Fibroblast of skin of right biceps (primary cell): ENCODE measurements around the gene FAM111B.
A peak's percentile ranks its signal among the peaks of the same experiment; 100 is the strongest.
"Not testable (repeated sequence)": the region's sequence is repeated elsewhere in the genome, so short reads cannot be mapped to it uniquely, and the experiment has no call there.

Experiments used
- DNase-seq: peaks from one replicate; pipeline ENCODE4 v3.0.0-alpha.2; 2013

Gene FAM111B, protein sequence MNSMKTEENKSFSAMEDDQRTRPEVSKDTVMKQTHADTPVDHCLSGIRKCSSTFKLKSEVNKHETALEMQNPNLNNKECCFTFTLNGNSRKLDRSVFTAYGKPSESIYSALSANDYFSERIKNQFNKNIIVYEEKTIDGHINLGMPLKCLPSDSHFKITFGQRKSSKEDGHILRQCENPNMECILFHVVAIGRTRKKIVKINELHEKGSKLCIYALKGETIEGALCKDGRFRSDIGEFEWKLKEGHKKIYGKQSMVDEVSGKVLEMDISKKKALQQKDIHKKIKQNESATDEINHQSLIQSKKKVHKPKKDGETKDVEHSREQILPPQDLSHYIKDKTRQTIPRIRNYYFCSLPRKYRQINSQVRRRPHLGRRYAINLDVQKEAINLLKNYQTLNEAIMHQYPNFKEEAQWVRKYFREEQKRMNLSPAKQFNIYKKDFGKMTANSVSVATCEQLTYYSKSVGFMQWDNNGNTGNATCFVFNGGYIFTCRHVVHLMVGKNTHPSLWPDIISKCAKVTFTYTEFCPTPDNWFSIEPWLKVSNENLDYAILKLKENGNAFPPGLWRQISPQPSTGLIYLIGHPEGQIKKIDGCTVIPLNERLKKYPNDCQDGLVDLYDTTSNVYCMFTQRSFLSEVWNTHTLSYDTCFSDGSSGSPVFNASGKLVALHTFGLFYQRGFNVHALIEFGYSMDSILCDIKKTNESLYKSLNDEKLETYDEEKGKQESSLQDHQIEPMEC

DNA sequence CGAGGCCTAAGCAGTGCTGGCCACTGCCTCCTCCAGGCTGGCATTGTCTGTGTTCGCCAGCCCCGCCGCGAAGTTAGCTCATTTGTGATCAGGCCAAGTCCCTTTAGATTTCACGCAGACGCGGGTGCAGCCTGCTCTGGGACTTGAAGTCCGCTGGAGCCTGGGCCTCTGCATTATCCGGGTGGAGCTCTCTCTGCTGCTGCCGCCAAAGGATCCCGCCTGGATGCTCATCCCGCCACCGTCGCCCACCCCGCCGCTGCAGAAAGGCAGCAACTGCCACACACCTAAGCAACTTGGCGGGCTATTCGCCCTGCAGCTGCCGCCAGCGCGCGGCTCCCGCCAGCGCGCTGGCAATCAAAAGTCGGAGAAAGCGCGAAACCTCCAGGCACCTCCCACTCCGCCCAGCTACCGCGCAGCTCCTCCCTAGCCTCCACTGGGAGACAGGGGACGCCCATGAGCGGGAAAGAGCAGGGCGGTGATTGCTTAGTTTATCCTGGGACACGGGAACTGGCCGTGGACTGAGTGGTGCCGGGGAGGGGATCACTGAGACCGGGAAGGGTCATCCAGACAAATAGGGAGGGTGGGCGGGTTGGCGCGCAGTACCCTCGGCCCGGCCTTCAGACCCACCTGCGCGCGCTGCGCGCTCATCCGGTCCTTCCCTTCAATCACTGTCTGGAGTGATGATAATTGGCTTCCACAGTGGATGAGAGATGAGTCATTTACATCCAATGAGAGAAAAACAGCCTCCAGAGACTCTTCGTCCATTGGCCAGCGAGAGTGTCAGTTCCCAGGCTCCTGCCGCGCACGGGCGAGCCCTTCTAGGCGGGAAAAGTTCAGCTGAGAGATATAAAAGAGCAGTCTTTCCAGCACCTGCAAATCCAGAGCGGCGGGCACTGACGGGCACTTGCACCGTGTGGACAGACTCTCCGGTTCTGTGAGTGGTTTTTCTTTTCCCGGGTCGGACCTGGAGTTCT lies at the start of gene FAM111B:
FAM111B (plus strand) TSS at position 875 of the 974 bp plus-strand sequence. CDS start 2,389 bp downstream, outside the sequence.
- peak; percentile 96 for DNase-seq

DNA sequence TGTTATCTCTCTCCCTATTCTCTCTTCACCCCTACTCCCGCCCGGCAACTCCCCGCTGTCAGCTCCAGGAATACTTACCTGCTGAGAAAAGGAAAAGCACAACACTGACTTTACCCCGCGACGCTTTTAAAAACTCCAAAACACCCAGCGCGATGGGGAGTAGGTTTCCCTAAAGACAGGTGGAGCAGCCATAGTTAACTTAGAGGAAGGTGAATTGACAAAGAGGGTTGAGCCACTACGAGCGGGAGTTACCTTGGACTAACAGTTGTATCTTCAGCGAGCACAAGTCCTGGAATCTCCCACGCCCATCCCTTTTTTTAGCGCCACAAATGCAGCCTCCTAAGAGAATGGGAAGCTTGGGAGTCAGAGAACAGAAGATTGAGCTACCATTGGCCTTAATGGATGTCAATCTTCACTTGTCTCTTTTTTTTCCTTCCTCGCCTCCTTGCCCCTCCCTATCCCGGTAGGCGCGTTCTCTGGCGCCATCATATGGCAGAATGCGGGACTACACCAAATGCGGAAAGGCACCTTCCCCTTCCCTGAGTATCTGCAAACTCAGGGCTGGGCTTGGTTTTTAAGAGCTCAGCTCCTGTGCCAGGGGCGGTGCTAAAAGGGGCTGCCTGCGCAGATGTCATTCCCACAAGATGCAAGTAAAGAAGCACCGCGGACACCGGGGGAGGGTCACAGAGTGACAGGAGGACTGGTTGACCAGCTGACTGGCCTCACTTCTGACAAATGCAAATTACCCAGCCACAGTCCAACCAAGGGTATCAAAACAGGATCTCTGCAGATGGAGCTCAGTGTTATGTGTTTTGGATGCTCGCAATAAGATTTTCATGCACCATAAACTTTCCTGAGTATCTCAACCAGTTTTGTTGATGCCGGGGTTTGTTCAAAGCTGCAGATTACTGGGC lies 48.7 kb upstream of the FAM111B start:
- DNase-seq: peak; percentile 92

DNA sequence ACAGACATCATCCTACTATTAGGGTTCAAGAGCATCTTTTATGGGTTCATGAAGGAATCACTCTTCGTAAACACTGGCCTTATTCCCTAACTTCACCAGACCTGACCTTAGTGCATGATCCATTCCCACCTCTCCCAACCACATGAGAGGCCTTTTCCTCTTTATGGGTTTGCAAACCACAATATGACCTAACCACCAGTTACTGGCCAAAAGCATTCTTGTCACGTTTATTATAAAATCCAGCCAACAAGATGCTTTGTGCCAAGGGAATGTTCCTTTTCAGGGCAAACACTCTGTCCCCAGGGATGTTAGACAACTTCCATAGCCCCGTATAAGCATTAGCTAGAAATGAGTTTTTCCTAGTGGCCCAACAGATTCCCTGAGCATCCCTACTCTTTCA lies 46.9 kb upstream of the FAM111B start:
- not testable (repeated sequence) for DNase-seq

DNA sequence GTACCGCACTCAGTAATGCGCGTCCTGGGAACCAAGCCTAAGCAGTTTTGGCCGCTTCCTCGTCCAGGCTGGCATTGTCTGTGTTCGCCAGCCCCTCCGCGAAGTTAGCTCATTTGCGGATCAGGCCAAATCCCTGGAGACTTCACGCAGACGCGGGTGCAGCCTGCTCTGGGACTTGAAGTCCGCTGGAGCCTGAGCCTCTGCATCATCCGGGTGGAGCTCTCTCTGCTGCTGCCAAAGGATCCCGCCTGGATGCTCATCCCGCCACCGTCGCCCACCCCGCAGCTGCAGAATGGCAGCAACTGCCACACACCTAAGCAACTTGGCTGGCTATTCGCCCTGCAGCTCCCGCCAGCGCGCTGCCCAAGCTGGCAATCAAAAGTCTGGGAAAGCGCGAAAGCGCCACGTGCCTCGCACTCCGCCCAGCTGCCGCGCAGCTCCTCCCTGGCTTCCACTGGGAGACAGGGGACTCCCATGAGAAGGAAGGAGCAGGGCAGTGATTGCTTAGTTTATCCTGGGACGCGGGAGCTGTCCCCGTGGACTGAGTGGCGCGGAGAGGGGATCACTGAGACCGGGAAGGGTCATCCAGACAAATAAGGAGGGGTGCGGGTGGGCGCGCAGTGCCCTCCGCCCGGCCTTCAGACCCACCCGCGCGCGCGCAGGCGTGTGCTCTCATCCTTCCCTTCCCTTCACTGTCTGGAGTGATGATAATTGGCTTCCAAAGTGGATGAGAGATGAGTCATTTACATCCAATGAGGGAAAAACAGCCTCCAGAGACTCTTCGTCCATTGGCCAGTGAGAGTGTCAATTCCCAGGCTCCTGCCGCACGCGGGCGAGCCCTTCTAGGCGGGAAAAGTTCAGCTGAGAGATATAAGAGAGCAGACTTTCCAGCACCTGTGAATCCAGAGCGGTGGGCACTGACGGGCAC lies 44.2 kb upstream of the FAM111B start:
- peak; percentile 18 for DNase-seq

DNA sequence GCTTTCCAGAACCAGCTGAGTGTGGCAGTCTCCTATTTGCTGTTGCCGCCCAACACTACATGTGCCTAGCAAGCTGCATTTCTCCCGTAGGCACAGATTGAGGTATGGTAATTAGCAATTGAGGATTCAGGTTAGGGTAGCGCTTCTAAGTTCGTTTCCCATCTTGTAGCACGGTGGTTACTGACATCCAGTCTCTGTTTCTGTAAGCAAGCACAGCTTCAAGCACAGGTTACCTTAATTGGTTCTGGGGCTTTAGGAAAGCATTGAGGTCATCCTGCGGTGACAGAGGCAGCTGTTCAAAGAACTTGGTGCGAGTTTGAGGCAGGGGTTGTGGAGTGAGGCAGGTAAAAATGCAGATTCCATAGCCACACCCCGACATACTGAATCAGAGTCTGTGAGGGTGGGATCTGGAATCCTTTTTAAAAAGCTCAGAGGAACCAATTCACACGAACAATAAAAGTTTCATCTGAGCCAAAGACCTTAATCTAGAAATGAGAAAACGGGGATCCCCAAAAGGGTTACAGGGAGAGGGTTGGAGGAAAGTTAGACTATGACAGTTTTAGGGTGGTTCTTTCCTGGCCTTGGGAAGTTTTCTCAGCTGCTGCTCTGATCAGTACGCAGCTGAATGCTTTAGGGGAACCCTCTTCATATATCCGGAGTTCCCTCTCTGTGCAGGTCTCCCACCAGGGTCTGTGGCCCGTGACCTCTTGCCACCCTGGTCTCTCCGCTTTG lies 42.9 kb upstream of the FAM111B start:
- DNase-seq: not testable (repeated sequence)

DNA sequence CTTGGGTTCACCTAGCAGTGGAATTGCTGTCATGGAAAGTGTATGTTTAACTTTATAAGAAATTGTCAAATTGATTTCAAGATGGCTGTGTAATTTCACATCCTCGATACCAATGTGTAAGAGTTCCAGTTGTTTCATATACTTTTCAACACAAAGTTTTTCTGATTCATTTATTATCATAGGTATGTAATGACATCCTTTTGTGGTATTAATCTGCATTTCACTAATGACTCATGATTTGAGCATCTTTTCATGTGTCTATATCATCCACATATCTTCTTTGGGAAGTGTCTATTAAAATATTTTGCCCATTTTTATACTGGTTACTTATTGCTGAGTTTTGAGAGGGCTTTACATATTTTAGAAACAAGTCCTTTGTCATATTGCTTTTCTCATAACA lies 38.0 kb upstream of the FAM111B start:
- DNase-seq: peak; percentile 23

DNA sequence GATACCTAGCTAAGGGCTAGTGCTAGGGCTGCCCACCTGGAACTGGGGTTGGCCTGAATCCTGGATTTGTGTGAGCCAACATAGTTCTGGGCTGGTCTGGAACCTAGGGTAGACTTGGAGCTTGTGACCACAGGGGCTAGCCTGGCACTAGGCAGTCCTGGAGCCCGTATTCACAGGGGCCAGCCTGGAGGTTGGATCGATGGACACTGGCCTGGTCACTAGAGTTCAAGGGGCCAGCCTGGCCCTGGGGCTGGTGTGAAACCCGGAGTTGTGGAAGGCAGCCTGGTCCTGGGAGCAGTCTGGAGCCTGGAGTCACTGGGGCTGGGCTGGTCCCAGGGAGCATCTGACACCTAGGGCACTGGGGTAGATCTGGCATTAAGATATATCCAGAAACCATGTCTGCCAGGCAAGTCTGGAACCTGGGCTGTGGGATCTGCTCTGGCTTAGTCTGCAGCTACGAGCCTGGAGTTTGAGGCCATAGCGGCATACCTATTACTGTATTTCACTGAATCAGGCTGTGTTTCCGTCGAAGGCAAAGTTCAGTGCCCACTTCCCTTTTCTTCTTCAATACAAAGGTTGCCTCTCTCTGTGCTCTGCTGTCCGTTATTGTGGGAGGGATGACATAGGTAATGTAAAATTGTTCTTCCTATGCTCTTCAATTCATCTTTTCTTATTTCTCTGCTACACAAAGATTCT lies 30.0 kb upstream of the FAM111B start:
- no peak for DNase-seq

DNA sequence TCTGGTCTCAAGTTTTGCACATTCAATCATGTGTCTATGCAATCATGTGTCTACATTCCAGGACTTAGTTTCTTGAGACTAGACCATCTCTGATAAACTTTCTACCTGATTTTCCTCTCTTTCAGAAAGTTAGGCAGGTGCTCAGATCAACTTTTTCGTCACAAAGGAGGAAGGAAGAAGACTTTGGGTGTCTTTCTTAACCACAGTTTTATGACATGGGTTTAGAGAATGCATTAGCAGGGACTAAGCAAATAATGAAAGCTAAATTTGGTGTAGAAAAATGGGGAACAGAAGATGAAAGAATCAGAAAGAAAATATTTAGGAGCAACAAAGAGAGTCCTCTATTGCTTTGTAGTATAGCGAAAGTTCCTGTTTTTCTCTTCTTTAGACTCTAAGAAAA lies 28.6 kb upstream of the FAM111B start:
- no peak for DNase-seq

DNA sequence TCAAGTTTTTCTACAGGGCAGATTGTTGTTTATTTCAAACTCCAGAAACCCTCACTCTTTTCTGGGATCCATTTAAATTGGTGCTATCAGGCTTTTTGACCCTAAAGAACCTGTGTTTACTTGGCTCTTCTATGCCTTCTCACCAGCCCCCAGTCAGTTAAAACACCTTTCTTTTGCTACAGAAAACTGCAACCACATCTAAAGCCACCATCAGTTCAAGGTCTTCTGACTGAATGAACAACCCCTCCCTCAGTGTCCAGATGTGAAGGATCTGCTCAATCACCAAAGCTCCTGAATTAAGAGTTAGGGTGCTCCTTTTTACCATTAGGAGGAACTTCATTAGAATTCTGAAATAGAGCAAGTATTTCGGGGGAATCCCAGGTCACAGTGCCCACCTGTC lies 28.0 kb upstream of the FAM111B start:
- no peak for DNase-seq

DNA sequence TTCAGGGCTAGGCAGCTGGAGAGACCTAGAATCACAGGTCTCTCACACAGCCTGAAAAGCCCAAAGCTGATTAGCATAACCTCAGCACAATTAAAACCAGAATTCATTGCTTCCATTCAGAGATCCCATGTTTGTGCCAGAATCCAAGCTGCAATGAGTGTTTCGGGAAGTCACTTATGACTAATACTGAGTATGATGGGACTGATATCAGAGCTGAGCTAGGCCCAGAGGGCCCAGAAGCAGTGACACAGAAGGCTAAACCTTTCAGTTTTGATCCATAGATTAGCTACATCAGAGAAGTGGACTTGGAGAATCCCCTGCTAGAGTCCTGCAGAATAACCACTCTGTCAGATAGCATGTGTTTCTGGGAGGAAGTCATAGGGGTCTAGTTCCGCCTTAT lies 26.6 kb upstream of the FAM111B start:
- DNase-seq: not testable (repeated sequence)

DNA sequence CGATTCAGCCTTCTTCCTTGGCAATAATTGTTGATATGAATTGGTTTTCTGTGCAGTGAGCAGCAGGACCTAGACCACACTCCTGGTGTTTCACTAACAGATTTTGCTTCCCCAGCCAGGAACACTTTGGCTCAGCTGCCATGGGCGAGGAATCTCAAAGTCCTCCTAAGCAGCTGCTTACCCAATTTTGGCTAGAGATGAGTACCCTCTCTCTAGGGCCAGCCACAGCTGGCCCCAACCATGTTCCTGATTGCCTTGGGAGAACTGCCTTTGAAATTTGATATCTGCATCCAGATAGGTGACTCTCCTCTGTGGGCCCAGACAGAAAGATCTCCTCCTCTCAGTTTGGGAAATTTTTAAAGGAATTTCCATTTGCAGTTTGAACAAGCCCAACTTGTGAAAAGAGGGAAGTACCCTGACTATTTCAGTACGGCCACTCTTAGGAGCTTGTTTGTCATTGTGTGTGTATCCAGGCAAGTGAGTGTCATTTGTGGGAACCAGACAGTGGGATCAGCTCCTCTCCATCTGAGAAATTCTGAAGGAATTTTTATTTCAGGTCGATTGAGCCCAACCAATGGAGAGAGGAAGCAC lies 25.5 kb upstream of the FAM111B start:
- not testable (repeated sequence) for DNase-seq

DNA sequence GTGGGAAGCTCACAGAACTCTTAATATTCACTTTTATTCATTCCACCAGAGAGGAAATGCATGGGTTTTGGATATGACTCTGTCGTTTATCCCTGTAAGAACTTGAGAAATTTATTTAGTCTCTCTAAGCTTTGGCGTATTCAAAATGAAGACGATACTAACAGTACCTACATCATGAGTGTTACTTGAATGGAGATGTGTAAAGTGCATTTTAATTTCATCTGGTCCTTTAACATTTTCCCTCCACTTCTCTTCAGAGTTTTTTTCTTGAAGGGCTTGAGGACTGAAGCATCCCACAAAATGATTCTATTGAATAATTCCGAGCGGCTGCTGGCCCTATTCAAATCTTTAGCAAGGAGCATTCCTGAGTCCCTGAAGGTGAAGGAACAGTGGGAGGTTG lies 21.0 kb upstream of the FAM111B start, which contains the start of gene GLYATL1B:
GLYATL1B (plus strand) TSS at position 301 of the 400 bp plus-strand sequence; CDS start at position 301, 0 bp downstream.
- not testable (repeated sequence) for DNase-seq

DNA sequence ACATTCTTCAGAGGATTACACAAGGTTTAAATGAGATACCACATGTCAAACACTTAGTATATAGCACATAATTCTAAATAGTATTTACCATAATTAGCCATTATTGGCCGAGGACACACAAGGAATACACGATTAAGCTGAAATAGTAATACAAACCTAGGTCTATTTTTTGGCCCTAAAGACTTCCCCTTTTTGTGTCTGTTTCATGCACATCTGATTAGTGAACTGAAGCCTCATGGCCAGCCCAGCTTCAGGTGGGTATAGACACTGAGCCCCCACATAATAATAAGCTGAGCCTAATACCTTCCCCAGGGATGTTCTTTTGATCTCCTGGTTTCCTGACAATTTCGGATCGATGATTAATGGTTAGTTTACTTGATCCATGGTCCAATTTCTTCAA lies 18.9 kb upstream of the FAM111B start:
- no peak for DNase-seq

DNA sequence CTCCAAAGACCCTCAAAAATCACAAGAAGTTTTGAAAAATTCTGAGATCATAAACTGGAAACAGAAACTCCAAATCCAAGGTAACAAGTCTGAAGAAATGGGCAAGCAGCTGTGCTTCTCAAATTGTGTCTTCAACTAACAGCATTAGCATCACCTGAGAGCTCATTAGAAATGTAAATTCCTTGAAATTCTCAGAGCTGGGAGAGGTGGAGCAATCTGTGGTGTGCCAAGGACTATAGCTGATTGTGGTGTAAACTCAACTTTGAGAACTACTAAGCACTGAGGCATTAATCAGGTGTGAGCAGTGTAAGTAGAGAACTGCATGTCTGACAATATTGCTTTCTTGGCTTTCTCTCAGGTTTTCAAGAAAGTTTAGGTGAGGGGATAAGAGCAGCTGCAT lies 13.5 kb upstream of the FAM111B start:
- not testable (repeated sequence) for DNase-seq

DNA sequence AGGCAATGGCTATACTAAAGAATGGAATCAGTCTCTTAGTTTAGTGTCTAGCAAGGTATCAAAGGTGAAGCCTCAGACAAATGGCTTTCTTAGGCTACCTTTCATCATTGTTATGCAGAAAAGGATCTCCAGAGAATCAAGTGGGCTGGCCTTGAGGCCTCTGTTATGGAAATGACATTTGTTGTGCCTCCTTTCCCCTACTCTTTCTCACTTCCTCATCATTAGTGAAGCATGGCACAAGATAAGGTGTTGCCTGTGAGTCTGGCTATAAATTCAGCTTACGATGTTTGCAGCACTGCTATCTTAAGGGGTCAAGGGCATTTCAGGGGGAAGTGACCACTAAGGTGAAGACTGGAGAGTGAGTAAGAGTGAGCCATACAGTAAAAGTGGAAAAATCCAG lies 11.8 kb upstream of the FAM111B start:
- not testable (repeated sequence) for DNase-seq

DNA sequence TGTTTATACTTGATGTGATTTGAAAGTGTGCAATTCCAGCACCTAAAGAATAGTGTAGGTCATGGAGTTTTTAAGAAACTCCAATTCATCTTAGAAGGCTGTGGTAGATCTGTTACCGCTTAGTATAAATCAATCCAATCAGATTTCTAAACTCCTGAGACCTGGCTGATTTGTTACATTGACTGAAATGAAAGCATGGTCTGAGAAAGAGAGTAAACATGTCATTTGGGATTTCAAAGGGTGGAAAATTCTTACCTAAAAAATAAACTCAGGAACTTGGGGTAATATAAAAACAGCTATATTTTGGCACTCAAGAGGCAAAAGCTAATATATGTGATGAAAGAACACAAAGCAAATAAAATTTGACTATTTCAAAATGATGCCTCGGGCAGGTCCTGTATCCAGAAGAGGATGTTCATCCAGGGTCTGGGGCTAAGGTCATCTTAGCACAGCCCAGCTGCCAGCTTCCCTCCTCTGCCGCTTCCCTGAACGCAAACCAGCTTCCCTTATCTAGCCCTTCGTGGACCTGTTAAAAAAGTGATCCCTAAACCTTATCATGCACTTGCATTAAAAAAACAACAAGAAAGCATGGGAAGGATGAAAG lies 11.0 kb upstream of the FAM111B start:
- DNase-seq: not testable (repeated sequence)

DNA sequence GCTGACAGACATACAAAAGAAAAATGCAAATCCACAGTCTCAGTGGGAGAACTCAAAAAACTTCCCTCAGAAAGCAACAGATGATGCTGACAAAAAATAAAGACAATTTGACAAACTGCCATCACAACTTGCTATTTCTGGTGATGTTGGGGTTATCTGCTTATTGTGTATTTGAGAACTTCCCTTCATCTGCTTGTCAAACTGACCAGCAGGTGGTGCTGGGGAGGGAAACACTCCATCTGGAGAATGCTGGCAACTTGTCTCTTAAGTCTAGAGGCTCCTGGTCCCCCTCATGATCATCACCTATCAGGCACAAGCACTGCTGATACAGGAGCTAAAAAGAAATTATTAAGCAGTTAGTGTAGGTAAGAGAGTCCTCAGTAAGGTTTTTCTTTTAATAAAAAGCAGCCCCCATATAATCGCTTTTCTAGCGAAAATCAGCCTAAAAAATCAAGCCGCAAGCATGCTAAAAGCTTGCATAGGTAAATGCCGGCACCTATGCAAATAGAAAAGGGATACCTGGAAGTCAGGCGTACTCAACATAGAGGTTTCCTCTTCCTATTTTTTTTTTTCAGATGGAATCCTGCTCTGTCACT lies 9.8 kb upstream of the FAM111B start:
- peak; percentile 50 for DNase-seq

DNA sequence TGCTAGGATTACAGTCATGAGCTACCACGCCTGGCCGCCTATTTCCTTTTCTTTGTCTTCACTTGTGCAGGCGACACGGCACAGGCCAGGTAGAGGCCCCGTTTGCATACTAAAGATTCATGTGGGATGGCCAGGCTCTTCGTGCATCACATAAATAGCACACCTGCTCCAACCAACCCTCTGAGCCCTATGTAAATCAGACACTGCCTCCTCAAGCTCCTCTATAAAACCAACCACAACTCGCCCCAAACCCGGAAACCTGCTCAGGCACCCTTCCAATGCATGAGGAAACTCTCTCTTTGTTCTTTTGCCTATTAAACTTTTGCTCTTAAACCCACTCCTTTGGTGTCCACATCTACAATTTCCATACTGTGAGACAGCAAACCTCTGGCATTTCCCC lies 9.1 kb upstream of the FAM111B start:
- not testable (repeated sequence) for DNase-seq
